ENCODE data around the gene TNNT3. TPM values are rescaled to one million over a fixed set of nuclear protein-coding genes. Genes with fewer than 3 reads are reported as not detected.

The TNNT3 gene
- total RNA-seq, 2 experiments from 2014 or later = 19.1 to 21.9 TPM

DNA sequence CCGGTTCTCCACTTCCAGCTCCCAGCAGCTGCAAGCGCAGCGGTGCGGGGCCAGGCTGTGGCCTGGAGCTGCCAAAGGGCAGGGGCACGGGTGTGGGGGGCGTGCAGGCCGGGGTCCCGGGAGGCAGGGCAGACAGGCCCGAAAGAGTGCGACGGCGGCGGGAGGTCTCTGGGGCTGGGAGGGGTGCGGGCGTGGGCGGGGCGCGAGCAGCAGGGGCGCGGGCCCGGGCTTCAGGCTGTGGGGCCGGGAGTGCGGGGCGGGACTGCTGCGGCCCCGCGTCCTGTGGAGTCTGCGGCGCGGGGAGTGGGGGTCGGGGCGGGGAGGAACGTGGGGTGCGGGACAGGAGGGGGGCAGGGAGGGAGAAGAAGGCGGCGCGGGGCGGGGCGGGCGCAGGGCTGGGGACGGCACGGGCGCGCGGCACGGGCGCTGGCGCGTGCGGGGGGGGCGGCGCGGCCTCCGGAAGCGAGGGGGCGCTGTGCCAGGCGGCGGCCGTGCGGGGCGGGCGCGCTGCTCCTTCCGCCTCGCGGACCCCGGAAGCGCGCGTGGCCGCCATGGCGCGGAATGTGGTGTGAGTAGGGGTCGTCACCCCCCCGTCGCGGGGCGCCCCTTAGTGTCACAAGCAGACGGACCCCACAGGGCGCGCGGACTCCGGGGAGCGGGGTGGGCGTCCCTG, 27.4 kb downstream of the TNNT3 start, which contains the start of gene MRPL23:
TSS of gene MRPL23 (plus strand) at position 521 of the 673 bp plus-strand sequence. CDS start at position 552, 31 bp downstream.
- H3K27me3 ChIP-seq (ENCODE audit: control insufficient read depth in 1 of 2, insufficient read depth in 2 of 2, low read length in 2 of 2) = no peaks in the 10 kb centered on the region
- no peak within 1 kb of the TSS for H3K4me3 ChIP-seq (ENCODE audit: low read length)
- no peak within 1 kb of the TSS for H3K27ac ChIP-seq (ENCODE audit: low read depth in 1 of 2, low read length in 2 of 2)
- H3K9me3 ChIP-seq (ENCODE audit: control insufficient read depth in 1 of 2, insufficient read depth in 1 of 2, low read length in 2 of 2) = no peaks in the 10 kb centered on the region
- ATAC-seq (ENCODE audit: poor library complexity) (peak; percentile 79), DNase-seq (peak in 4 of 14 experiments; percentile 0 to 48 (median 30))
- ChIA-PET CTCF (interaction anchor here (2.0 kb wide), 1 partner anchor 64 kb away, joined by 7 read pairs; no protein-coding TSS in a partner anchor), POLR2A (interaction anchor here (0.6 to 1.5 kb wide), 2 partner anchors 94 to 99 kb away, joined by 3 to 6 read pairs; partner anchors contain the start of gene LSP1)
- H3K36me3 ChIP-seq (ENCODE audit: insufficient read depth, low read length) = no peaks in the 10 kb centered on the region
- H3K4me3 Mint-ChIP-seq = no peak within 1 kb of the TSS
- no peaks in the 10 kb centered on the region for H3K36me3 Mint-ChIP-seq (ENCODE audit: low read depth)
- TF ChIP-seq, protein P1, sequence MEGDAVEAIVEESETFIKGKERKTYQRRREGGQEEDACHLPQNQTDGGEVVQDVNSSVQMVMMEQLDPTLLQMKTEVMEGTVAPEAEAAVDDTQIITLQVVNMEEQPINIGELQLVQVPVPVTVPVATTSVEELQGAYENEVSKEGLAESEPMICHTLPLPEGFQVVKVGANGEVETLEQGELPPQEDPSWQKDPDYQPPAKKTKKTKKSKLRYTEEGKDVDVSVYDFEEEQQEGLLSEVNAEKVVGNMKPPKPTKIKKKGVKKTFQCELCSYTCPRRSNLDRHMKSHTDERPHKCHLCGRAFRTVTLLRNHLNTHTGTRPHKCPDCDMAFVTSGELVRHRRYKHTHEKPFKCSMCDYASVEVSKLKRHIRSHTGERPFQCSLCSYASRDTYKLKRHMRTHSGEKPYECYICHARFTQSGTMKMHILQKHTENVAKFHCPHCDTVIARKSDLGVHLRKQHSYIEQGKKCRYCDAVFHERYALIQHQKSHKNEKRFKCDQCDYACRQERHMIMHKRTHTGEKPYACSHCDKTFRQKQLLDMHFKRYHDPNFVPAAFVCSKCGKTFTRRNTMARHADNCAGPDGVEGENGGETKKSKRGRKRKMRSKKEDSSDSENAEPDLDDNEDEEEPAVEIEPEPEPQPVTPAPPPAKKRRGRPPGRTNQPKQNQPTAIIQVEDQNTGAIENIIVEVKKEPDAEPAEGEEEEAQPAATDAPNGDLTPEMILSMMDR (IDR thresholded peaks at IDR 0.05) = no peak
- H3K4me1 Mint-ChIP-seq (ENCODE audit: low read depth) = no peaks in the 10 kb centered on the region
- no peaks in the 10 kb centered on the region for H3K27me3 Mint-ChIP-seq
- no peaks in the 10 kb centered on the region for H3K9me3 Mint-ChIP-seq
- no peak within 1 kb of the TSS for H3K27ac Mint-ChIP-seq
- intact Hi-C loops (cut with DNase I, micrococcal nuclease) = no loop called here
- H3K4me1 ChIP-seq (ENCODE audit: insufficient read depth, low read length) = no peaks in the 10 kb centered on the region

DNA sequence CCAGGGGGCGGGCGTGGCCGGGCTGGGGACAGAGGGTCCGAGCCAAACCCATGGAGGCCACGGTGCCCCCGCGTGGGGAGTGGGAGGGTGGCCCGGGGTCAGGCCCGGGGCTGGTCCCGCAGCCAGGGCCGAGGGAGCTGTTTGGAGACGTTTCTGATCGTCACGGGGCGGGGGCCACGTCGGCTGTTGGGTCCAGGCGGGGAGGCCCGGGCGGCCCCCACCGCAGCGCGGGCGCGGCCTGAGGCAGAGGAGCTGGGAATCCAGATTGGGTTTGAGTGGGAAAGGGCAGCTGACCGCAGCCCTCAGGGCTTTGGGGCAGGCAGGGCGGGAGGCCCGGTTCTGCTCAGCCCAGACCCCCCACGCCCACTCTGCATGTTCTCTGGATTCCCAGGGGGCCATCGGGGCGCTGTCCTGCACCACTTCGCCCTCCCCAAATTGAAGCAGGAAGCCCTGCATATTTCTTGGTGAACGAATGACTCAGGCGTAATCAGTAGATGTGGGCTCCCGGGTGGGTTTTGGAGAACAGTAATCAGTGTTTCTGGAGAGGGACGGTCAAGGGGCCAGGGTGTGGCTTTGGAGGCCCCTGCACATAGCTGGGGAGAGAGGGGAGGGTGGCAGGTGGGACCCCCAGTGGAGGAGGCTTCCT, 28.2 kb downstream of the TNNT3 start:
- DNase-seq (no peak), ATAC-seq (ENCODE audit: poor library complexity) (peak; percentile 30)
- Histone ChIP-seq H3K4me3 (ENCODE audit: low read length) (no peak overlapping the region), H3K27me3 (ENCODE audit: control insufficient read depth in 1 of 2, insufficient read depth in 2 of 2, low read length in 2 of 2) (no peaks in the 10 kb centered on the region), H3K9me3 (ENCODE audit: control insufficient read depth in 1 of 2, insufficient read depth in 1 of 2, low read length in 2 of 2) (no peaks in the 10 kb centered on the region), H3K4me1 (ENCODE audit: insufficient read depth, low read length) (no peaks in the 10 kb centered on the region), H3K36me3 (ENCODE audit: insufficient read depth, low read length) (no peaks in the 10 kb centered on the region), H3K27ac (ENCODE audit: low read depth in 1 of 2, low read length in 2 of 2) (no peak overlapping the region)
- H3K4me1 Mint-ChIP-seq (ENCODE audit: low read depth) = no peaks in the 10 kb centered on the region
- POLR2A ChIA-PET = interaction anchor here (0.6 to 1.5 kb wide), 3 partner anchors 65 to 100 kb away, joined by 3 to 6 read pairs (median 4); partner anchors contain the start of gene LSP1
- no peaks in the 10 kb centered on the region for H3K9me3 Mint-ChIP-seq
- CTCF ChIA-PET = interaction anchor here (2.0 kb wide), 1 partner anchor 65 kb away, joined by 7 read pairs; no protein-coding TSS in a partner anchor
- intact Hi-C loops (cut with DNase I, micrococcal nuclease) = no loop called here
- no peaks in the 10 kb centered on the region for H3K27me3 Mint-ChIP-seq
- no peak overlapping the region for H3K4me3 Mint-ChIP-seq
- TF ChIP-seq, protein P1 (IDR thresholded peaks at IDR 0.05) = no peak
- no peak overlapping the region for H3K27ac Mint-ChIP-seq
- H3K36me3 Mint-ChIP-seq (ENCODE audit: low read depth) = no peaks in the 10 kb centered on the region

DNA sequence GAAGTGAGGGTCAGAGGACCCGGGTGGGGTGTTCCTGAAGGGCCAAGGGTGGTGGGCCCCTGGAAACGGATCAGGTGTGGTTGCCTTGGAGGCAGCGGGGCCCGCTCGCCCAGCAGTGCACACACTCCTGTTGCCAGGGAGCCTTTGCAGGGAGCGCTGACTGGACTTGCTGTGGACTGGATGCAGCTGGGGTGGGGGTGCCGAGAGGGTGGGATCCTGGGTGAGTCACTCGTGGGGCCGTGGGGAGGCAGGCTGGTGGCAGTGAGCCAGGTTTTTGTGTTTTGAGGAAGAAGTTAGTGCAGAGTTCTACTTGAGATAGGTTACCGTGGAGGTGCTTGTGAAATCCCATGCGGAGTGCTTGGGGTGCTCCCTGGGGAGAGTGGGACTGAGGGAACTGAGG, 28.9 kb downstream of the TNNT3 start:
- POLR2A ChIA-PET = no interaction called here
- no peak overlapping the region for H3K27ac Mint-ChIP-seq
- no peaks in the 10 kb centered on the region for H3K9me3 ChIP-seq (ENCODE audit: control insufficient read depth in 1 of 2, insufficient read depth in 1 of 2, low read length in 2 of 2)
- H3K9me3 Mint-ChIP-seq = no peaks in the 10 kb centered on the region
- no peaks in the 10 kb centered on the region for H3K27me3 Mint-ChIP-seq
- H3K36me3 Mint-ChIP-seq (ENCODE audit: low read depth) = no peaks in the 10 kb centered on the region
- H3K36me3 ChIP-seq (ENCODE audit: insufficient read depth, low read length) = no peaks in the 10 kb centered on the region
- DNase-seq = no peak
- H3K4me1 ChIP-seq (ENCODE audit: insufficient read depth, low read length) = no peaks in the 10 kb centered on the region
- H3K4me1 Mint-ChIP-seq (ENCODE audit: low read depth) = no peaks in the 10 kb centered on the region
- no peak overlapping the region for H3K4me3 Mint-ChIP-seq
- H3K4me3 ChIP-seq (ENCODE audit: low read length) = no peak overlapping the region
- TF ChIP-seq, protein P1 (IDR thresholded peaks at IDR 0.05) = no peak
- CTCF ChIA-PET = interaction anchor here (1.0 to 2.0 kb wide), 3 partner anchors 66 to 203 kb away, joined by 3 to 8 read pairs (median 3); no protein-coding TSS in a partner anchor
- no peak overlapping the region for H3K27ac ChIP-seq (ENCODE audit: low read depth in 1 of 2, low read length in 2 of 2)
- no peak for ATAC-seq (ENCODE audit: poor library complexity)
- intact Hi-C loops (cut with DNase I, micrococcal nuclease) = no loop called here
- no peaks in the 10 kb centered on the region for H3K27me3 ChIP-seq (ENCODE audit: control insufficient read depth in 1 of 2, insufficient read depth in 2 of 2, low read length in 2 of 2)
